ENCODE measurements around the gene KCNN1. TPM values are rescaled to one million over a fixed set of nuclear protein-coding genes. Genes with fewer than 3 reads are reported as not detected.

The KCNN1 gene
- total and polyA plus RNA-seq, 4 donors = 0.14 to 0.60 (median 0.19) TPM; not detected in 1

GRCh38 chr19:17951157-17951989, 15.5 kb upstream of the KCNN1 start:
- peak in 1 of 3 donors; percentile 17 for DNase-seq
- H3K4me3 ChIP-seq = no peak overlapping the region
- H3K4me1 ChIP-seq (ENCODE audit: control insufficient read depth in 5 of 5, insufficient read depth in 5 of 5, low read length in 5 of 5) = peaks cover 0 to 42% (median 8%) of the 10 kb centered on the region in 5 donors
- WGBS, 2 donors = 1 to 2% methylated on average over 33 of the region's 33 CpGs
- H3K36me3 ChIP-seq (ENCODE audit: control insufficient read depth in 4 of 4, insufficient read depth in 4 of 4, low read length in 4 of 4) = no peaks in the 10 kb centered on the region
- TF ChIP-seq CTCF (IDR thresholded peaks at IDR 0.05; ENCODE audit: control extremely low read depth, extremely low read depth) = no peak
- ATAC-seq (ENCODE audit: insufficient read depth, low FRiP score) = no peak
- H3K9ac ChIP-seq (ENCODE audit: insufficient read depth in 1 of 2, low read length in 2 of 2) = no peak overlapping the region
- no peak overlapping the region for H3K27ac ChIP-seq (ENCODE audit: low read depth in 1 of 2, low read length in 1 of 2)
- peaks cover 0 to 2% (median 0%) of the 10 kb centered on the region in 4 donors for H3K9me3 ChIP-seq (ENCODE audit: control insufficient read depth in 4 of 4, insufficient read depth in 3 of 4, low read length in 3 of 4)
- peaks cover 0 to 34% (median 25%) of the 10 kb centered on the region in 3 donors for H3K27me3 ChIP-seq (ENCODE audit: control insufficient read depth in 3 of 3, insufficient read depth in 3 of 3, low read length in 2 of 3)

- no peak for DNase-seq
- H3K4me1 ChIP-seq (ENCODE audit: control insufficient read depth in 5 of 5, insufficient read depth in 5 of 5, low read length in 5 of 5) = peaks cover 0 to 38% (median 8%) of the 10 kb centered on the region in 5 donors
- ATAC-seq (ENCODE audit: insufficient read depth, low FRiP score) = no peak
- no peak overlapping the region for H3K27ac ChIP-seq (ENCODE audit: low read depth in 1 of 2, low read length in 1 of 2)
- H3K4me3 ChIP-seq = no peak overlapping the region
- no peaks in the 10 kb centered on the region for H3K36me3 ChIP-seq (ENCODE audit: control insufficient read depth in 4 of 4, insufficient read depth in 4 of 4, low read length in 4 of 4)
- peaks cover 0 to 2% (median 0%) of the 10 kb centered on the region in 4 donors for H3K9me3 ChIP-seq (ENCODE audit: control insufficient read depth in 4 of 4, insufficient read depth in 3 of 4, low read length in 3 of 4)
- WGBS, 2 donors = 1% methylated on average over 50 to 68 of the region's 68 CpGs
- H3K27me3 ChIP-seq (ENCODE audit: control insufficient read depth in 3 of 3, insufficient read depth in 3 of 3, low read length in 2 of 3) = peaks cover 0 to 34% (median 25%) of the 10 kb centered on the region in 3 donors
- no peak for TF ChIP-seq CTCF (IDR thresholded peaks at IDR 0.05; ENCODE audit: control extremely low read depth, extremely low read depth)
- H3K9ac ChIP-seq (ENCODE audit: insufficient read depth in 1 of 2, low read length in 2 of 2) = no peak overlapping the region
These were observed 14.6 kb upstream of the KCNN1 start for GRCh38 chr19:17951990-17952976.

GRCh38 chr19:17953316-17953801, 13.5 kb upstream of the KCNN1 start:
- 63 to 67% methylated on average over 7 of the region's 7 CpGs for WGBS, 2 donors
- Histone ChIP-seq H3K9me3 (ENCODE audit: control insufficient read depth in 4 of 4, insufficient read depth in 3 of 4, low read length in 3 of 4) (peaks cover 0 to 2% (median 0%) of the 10 kb centered on the region in 4 donors), H3K4me3 (no peak overlapping the region), H3K27me3 (ENCODE audit: control insufficient read depth in 3 of 3, insufficient read depth in 3 of 3, low read length in 2 of 3) (peaks cover 0 to 34% (median 25%) of the 10 kb centered on the region in 3 donors), H3K9ac (ENCODE audit: insufficient read depth in 1 of 2, low read length in 2 of 2) (no peak overlapping the region), H3K27ac (ENCODE audit: low read depth in 1 of 2, low read length in 1 of 2) (no peak overlapping the region), H3K36me3 (ENCODE audit: control insufficient read depth in 4 of 4, insufficient read depth in 4 of 4, low read length in 4 of 4) (no peaks in the 10 kb centered on the region), H3K4me1 (ENCODE audit: control insufficient read depth in 5 of 5, insufficient read depth in 5 of 5, low read length in 5 of 5) (peaks cover 0 to 35% (median 8%) of the 10 kb centered on the region in 5 donors)
- no peak for TF ChIP-seq CTCF (IDR thresholded peaks at IDR 0.05; ENCODE audit: control extremely low read depth, extremely low read depth)
- DNase-seq = no peak
- ATAC-seq (ENCODE audit: insufficient read depth, low FRiP score) = no peak

Measured in lung (tissue), 12 donors.